HG03460 (cell line): ENCODE data around the gene TUBB4A.

ENCODE experiments used
- ATAC-seq: cut with Tn5 transposase; IDR thresholded peaks from one replicate; pipeline ENCODE4 v1.9.1; 2021; ENCODE audit not compliant: unreplicated experiment

TUBB4A gene

DNA sequence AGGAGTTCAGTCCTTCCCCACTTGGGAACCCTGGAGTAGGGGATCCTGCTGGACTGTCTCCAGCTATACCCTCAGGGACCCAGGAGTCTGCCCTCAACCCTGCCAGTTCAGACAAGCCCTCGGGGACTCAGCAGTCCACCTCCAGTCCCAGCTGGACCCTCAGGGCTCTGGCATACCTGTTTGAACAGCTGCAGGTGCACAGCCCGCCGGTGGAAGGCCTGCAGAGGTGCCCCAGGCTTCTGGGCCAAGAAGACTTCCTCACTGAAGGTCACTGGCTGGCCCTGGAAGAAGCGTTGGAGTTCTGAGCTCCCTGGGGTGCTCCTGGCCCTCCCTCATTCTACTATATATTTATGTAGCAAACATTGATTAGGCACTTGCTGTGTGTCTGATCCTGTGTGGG, 29.4 kb downstream of the TUBB4A start:
- ATAC-seq = no peak

DNA sequence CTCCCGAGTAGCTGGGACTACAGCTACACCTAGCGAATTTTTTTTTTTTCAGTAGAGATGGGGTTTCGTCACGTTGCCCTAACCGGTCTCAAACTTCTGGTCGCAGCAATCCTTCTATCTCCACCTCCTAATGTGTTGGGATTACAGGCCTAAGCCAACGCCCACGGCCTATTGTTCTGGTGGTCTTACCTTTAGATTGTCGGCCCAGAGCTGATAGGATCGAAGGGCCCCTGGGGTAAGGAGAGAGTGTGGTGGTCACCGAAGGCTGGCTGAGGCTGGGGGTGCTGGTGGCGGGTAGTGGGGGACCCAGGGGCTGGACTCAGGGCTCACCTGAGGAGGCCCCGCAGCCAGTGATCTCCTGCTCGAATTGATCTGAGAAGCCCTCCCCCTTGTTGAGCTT, 31.0 kb downstream of the TUBB4A start:
- ATAC-seq = no peak

GRCh38 chr19:6470173-6470572, 31.9 kb downstream of the TUBB4A start:
- no peak for ATAC-seq

- ATAC-seq = no peak
Observed at GRCh38 chr19:6467384-6467783, 34.7 kb downstream of the TUBB4A start.

- ATAC-seq = no peak
Observed at GRCh38 chr19:6466526-6467248, 35.4 kb downstream of the TUBB4A start.

DNA sequence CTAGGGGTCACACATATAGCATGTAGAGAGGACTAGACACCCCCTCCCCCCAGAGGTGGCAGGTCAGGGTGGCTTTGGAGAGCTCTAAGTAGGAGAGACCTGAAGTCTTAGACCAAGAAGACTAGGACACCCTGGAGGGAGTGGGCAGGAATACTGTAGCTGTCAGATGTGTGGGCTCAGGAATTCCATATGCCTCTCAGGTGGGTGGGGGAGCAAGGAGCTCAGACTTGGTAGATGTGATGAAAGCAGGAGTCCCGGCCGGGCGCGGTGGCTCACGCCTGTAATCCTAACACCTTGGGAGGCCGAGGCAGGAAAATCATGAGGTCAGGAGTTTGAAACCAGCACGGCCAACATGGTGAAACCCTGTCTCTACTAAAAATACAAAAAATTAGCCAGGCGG, 36.4 kb downstream of the TUBB4A start:
- no peak for ATAC-seq

DNA sequence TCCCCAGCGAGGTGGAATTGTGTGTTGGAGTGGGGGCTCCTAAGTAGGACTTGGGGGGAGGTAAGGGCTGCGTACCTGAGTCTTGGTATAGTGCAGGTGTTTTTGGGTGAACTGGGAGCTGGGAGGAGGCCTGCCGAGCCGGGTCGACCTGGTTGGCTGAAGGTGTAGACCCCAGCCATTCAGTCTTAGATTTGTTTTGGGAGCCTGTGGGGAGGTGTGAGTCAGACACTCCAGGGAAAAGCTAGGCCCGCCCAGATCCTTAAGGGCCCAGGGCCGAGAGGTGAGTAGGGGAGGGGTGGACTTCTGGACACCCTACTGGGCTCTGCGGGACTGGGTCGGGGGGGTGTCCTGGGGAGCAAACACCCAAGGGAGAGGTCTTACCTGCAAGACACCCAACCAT, 37.1 kb downstream of the TUBB4A start:
- no peak for ATAC-seq

DNA sequence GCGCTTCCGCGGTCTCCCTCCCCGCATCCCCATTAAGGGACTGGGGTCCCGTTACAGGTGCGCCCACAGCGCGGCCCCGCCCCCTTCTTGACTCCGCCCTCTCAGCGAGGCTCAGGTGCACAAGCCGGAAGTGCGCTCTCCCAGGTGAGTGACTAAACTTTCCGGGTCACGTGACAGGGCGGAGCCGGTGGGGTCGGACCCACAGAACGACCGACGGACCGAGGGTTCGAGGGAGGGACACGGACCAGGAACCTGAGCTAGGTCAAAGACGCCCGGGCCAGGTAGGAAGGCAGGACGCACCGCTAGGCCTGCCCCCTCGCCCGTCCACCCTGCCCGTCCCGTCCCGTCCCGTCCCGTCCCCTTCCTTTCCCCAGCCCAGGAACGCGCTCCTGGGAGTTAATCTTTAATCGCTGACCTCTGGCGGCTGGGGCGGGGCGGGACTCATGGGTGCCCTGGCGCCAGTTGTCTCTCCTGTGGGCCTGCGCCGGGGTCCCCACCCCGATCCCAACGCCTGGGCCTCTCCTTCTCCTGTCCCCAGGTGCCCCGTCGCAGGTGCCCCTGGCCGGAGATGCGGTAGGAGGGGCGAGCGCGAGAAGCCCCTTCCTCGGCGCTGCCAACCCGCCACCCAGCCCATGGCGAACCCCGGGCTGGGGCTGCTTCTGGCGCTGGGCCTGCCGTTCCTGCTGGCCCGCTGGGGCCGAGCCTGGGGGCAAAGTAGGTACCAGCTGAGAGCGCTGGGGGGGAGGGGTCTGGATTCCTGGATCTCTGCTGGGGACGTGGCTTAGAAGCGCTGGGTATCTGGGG, 37.8 kb downstream of the TUBB4A start, which contains the start of gene CRB3:
CRB3 (plus strand) TSS at position 202 of the 804 bp plus-strand sequence; CDS start at position 633, 431 bp downstream.
- ATAC-seq = no peak

DNA sequence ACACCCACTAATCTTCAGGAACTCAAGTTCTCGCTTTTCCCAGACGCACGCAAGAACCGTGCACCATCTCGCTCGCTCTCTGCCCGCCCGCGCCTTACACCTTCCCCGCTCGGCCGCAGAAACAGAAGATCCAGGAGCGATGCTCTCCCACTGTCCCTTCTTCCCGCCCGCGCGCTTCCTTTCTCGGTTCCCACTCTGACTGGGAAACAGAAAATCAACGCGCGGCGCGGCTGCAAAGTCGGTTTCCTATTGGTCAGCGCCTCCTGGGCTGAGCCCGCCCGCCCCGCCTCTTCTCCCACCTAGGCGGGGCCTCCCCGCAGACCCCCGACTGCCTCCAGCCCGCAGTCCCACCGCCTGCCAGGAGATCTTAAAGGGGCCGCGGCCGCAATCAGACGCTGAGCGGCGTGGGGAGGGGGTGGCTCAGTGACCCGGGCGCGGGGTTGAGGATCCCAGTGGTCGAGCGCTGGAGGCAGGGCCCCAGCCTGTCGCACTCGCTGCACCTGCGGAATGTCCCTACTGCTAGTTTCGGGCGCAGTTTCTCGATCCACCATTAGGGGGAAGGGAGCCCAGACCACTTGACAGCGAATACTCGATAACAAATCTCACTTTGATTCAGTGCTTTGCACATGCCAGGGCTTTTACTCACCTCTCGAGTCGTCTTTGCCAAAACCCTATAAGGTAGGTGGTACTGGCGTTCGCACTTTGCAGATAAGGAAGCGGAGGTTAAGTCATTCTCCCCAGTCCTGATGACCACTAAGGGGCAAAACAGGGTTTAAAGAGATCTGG, 41.8 kb downstream of the TUBB4A start:
- peak; percentile 75 for ATAC-seq

- ATAC-seq = peak; percentile 38
Observed at GRCh38 chr19:6459262-6460098, 42.6 kb downstream of the TUBB4A start, which contains the start of gene SLC25A23. SLC25A23 (minus strand) TSS chr19:6459792; CDS start chr19:6459628, 164 bp downstream.

DNA sequence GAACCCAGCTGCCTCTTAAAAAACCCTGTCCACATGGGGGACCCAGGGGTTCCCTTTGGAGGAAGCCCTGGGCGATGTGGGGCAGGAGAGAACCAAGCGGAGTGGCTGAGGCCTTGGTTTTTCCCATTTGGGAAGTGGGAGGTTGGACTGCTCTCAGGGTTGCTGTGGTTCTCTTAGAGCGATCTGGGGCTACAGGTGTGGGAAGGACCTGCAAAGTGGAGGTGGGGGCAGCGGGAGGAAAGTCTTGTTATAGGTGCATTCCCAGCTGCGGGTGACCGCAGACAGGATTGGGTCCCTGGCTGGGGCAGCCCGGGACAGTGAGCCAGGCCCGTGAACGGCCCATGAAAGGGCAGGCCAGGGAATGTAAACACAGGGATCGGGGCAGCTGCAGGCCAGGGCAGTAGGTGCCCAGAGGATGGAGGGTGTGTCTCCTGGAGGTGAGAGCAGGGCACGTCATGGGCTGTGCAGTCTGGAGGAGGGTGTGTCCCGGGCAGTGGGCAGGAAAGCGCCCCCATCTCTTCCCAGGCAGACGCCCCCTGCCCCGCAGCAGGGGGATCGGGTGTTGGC, 43.3 kb downstream of the TUBB4A start:
- no peak for ATAC-seq

DNA sequence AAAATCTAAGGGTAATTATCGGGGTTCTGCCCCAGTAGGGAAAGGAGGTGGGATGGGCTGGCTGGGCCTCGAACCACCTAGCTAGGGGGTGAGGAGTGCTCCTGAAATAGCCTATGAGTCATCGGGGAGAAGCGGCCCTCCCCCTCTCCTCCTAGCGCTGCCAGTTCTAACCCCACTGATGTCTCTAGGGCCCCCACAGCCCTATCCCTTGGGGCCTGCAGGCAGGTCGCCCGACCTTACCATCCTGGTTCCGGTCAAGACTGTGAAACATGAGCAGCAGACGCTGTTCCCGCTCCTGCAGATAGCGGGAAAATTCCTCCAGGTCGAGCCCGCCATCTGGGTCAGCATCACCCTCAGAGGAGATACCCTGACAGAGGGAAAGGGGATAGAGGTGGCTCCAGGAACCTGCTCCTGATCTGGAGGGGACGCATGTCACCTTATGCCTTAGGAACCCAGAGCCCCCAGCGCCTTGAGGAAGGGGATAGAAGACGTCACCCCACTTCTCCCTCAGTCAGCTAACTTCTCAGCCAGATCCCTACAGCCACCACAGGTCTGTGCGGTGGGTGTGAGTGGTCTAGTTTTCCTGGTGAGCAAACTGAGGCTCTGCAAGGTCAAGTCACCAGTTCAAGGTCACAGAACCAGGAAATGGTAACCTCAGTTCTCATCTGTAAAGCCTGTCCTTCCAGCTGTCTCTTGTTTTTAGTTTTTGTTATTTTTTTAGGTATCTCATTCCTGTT, 44.0 kb downstream of the TUBB4A start:
- ATAC-seq = no peak

DNA sequence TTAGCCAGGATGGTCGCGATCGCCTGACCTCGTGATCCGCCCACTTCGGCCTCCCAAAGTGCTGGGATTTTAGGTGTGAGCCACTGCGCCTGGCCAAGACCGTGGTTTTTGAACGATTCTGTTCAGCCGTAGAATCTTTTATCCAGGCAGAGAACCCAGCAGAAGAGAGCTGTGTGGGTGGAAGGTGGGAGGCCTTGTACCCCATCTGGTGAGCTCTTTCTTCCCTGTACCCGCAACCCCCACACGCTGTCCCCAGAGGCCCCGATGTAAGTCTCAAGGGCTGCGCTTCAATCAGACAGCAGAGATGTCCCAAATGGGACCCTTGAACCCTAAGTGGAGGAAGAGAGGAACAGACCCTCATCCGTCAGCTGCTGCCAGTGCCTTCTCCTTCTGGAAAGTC, 46.2 kb downstream of the TUBB4A start:
- ATAC-seq = no peak

GRCh38 chr19:6453951-6454565, 48.1 kb downstream of the TUBB4A start:
- no peak for ATAC-seq

DNA sequence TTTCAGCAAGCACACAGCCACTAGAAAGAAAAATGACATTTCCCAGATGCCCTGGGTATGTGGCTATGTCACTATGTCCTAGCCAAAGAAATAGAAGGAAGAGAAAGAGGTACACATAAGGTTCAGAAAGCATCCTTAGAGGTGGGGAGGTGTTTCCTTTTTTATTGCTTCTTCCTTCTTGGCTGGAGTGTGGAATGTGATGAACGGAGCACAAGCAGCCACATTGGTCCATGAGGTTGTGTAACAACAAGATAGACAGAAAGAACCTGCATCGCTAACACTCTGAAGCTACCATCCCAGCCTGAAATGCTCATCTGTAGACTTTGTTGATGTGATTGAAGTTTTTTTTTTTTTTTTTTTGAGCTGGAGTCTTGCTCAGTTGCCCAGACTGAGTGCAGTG, 49.2 kb downstream of the TUBB4A start:
- ATAC-seq = no peak

- no peak for ATAC-seq
Observed at GRCh38 chr19:6452223-6452614, 49.9 kb downstream of the TUBB4A start.

DNA sequence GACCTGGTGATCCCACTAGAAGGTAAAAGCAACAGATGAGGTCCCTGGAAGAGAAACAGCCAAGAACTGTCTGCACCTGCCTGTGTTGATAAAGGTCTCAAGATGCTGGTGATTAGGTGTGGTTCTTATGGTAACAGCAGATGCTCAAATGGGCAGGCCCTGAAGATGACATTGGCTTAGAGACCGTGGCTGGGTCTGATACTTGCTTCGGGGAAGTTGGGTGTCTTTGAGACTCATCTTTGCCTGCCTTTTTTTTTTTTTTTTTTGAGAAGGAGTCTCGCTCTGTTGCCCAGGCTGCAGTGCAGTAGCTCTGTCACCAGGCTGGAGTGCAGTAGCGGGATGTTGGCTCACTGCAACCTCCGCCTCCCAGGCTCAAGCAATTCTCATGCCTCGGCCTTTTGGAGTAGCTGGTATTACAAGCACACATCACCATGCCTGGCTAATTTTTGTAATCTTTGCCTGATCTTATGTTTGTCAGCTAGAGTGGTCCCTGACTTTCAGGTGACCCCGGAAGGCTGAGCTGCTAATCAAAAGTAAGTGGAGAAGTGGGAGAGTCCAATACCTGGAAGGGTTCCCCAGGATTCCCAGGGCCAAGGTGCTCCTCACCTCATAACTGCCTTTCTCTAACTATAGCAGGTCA, 50.4 kb downstream of the TUBB4A start:
- ATAC-seq = no peak

DNA sequence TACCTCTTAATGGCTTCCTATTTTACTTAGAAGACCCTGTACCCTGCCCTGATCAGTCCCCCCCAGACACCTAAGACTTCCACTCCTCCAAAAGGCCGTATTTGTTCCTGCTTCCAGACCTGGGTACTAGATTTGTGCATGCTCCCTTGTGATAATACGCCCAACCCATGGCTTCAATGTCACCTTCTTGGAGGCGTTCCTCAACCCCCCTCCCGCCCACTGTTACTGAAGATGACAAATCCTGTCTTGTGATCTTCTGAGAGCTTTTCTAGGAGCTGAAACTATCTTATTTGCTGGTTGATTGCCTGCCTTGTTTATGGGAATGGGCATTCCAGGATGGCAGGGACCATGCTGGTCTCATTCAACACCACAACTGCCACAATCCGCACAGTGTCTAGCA, 51.9 kb downstream of the TUBB4A start:
- no peak for ATAC-seq

DNA sequence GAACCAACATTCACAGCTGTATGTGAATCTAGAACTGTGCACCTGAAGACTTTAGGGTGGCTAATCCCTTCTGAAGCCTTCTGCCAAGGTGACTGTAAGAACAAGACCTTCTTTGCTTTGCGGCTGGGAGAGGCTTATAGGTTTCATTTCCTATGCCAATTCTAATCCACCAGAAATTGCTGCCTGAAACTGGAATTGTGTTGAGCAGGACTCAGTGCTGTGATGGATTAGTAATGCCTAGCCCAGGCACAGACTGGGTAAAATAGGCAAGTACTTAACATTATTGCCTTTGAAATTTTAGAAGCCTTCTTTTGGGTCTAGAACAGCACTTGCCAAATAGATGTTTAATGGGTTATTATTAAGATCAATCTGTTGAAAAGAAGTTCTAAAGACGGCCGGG, 54.1 kb downstream of the TUBB4A start:
- ATAC-seq = no peak
